OCI-LY1 (cell line): ENCODE results near the gene LMLN.

ENCODE experiments used
- EZH2 ChIP-seq: fragments of 200-600 bp; sonication (generic), shearing (Covaris generic); IDR thresholded peaks from 2 replicates; pipeline ENCODE4 v1.8.0; 2017; ENCODE audit warnings: borderline replicate concordance, mixed run types, mild to moderate bottlenecking, antibody characterized with exemption, low read length, moderate library complexity, mixed read lengths
- TF ChIP-seq, protein P1 (sequence below): fragments of 200-600 bp; sonication (generic), shearing (Covaris generic); IDR thresholded peaks from 2 replicates; pipeline ENCODE4 v1.5.1; 2017; ENCODE audit warnings: mild to moderate bottlenecking, antibody characterized with exemption, low read length, moderate library complexity, mixed read lengths

DNA sequence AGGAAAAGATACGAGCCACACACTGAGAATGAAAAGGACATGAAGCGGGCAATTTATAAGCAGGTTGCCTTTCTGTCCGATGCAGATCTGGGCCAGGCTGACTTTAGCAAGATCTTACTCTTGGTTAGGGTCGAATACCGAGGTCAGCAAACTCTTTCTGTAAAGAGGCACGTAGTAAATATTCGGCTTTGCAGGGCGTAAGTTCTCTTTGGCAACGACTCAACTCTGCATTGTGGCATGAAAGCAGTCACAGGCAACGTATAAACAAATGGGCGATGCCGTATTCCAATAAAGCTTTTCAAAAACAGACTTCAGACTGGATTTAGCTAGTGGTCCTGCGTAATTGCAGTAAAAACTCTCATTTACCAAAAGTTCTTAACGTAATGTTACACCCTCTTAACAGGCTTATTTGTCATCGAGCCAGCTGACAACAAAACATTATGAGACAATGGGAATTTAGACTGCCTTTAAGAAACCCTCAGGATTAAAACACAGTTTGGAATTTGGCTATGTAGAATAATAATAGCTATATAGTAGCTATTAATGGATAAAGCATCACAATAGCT is 23.1 kb upstream of the LMLN start:
- TF ChIP-seq, protein P1, sequence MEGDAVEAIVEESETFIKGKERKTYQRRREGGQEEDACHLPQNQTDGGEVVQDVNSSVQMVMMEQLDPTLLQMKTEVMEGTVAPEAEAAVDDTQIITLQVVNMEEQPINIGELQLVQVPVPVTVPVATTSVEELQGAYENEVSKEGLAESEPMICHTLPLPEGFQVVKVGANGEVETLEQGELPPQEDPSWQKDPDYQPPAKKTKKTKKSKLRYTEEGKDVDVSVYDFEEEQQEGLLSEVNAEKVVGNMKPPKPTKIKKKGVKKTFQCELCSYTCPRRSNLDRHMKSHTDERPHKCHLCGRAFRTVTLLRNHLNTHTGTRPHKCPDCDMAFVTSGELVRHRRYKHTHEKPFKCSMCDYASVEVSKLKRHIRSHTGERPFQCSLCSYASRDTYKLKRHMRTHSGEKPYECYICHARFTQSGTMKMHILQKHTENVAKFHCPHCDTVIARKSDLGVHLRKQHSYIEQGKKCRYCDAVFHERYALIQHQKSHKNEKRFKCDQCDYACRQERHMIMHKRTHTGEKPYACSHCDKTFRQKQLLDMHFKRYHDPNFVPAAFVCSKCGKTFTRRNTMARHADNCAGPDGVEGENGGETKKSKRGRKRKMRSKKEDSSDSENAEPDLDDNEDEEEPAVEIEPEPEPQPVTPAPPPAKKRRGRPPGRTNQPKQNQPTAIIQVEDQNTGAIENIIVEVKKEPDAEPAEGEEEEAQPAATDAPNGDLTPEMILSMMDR = no peak
- TF ChIP-seq EZH2 = no peak
